PC-9 (cell line): ENCODE results near the gene MATN1.

Experiments used
- CTCF ChIP-seq: fragments of 200-600 bp; sonication (generic); conservative IDR thresholded peaks from 2 replicates; pipeline ENCODE4 v1.6.1; 2017; ENCODE audit warnings: mixed run types, antibody characterized with exemption, mild to moderate bottlenecking, moderate library complexity
- EZH2 ChIP-seq: fragments of 200-600 bp; sonication (generic); IDR thresholded peaks from 2 replicates; pipeline ENCODE4 v1.8.0; 2017; ENCODE audit warnings: antibody characterized with exemption, low read depth

GRCh38 chr1:30710407-30710806 lies 13.0 kb downstream of the MATN1 start:
- TF ChIP-seq CTCF, result no peak
- TF ChIP-seq EZH2, result no peak
